HepG2 (cell line): ENCODE results near the gene TIRAP. TPM values are rescaled to one million over a fixed set of nuclear protein-coding genes. Genes with fewer than 3 reads are reported as not detected.

Experiments used
- ARHGAP35 ChIP-seq: sonication (generic); formaldehyde crosslinking; IDR thresholded peaks from 2 replicates; pipeline ENCODE4 v1.9.0; 2022; ENCODE audit warnings: mild to moderate bottlenecking, inconsistent platforms, moderate library complexity, missing genetic modification reagents, borderline replicate concordance
- CCAR2 ChIP-seq: fragments of 200-400 bp; formaldehyde crosslinking; optimal IDR thresholded peaks from 2 replicates; pipeline ENCODE3; 2018; ENCODE audit warnings: low read depth, mild to moderate bottlenecking, low read length, moderate library complexity
- ERF ChIP-seq: IDR thresholded peaks from 2 replicates; pipeline ENCODE4 v1.6.1; 2018; ENCODE audit warnings: missing biosample characterization, missing genetic modification reagents
- HNRNPH1 ChIP-seq: fragments of 200-400 bp; formaldehyde crosslinking; optimal IDR thresholded peaks from 2 replicates; pipeline ENCODE3; 2017; ENCODE audit warnings: mild to moderate bottlenecking, low read depth, low read length
- HOXA3 ChIP-seq: sonication (generic); formaldehyde crosslinking; IDR thresholded peaks from 2 replicates; pipeline ENCODE4 v1.5.0; 2020; ENCODE audit warnings: missing genetic modification reagents
- KLF11 ChIP-seq: IDR thresholded peaks from 2 replicates; pipeline ENCODE4 v1.6.1; 2016; ENCODE audit warnings: missing compliant biosample characterization
- MAF1 ChIP-seq: sonication (generic); formaldehyde crosslinking; IDR thresholded peaks from 2 replicates; pipeline ENCODE4 v1.5.0; 2020; ENCODE audit warnings: missing genetic modification reagents, borderline replicate concordance
- NCOR1 ChIP-seq: fragments of 200-600 bp; sonication (generic); IDR thresholded peaks from 2 replicates; pipeline ENCODE4 v1.7.0; 2017; ENCODE audit warnings: antibody characterized with exemption, low read length, borderline replicate concordance
- PAF1 ChIP-seq: IDR thresholded peaks from 2 replicates; pipeline ENCODE4 v1.6.1; 2016; ENCODE audit warnings: missing genetic modification reagents, missing compliant biosample characterization
- SMYD3 ChIP-seq: sonication (generic); formaldehyde crosslinking; IDR thresholded peaks from 2 replicates; pipeline ENCODE4 v1.8.1; 2023; ENCODE audit warnings: mild to moderate bottlenecking, missing genetic modification reagents
- SPEN ChIP-seq: sonication (generic); formaldehyde crosslinking; IDR thresholded peaks from 2 replicates; pipeline ENCODE4 v1.5.1; 2020; ENCODE audit warnings: low read depth, mild to moderate bottlenecking, missing genetic modification reagents
- SRSF1 ChIP-seq: fragments of 200-400 bp; formaldehyde crosslinking; optimal IDR thresholded peaks from 2 replicates; pipeline ENCODE3; 2017; ENCODE audit warnings: mild to moderate bottlenecking, low read depth, low read length, moderate library complexity
- USF2 ChIP-seq, 2 experiments: sonication (generic) in 1 of 2; formaldehyde crosslinking in 1 of 2; IDR thresholded peaks; 2 replicates each; pipeline versions ENCODE4 v1.5.1 to v1.6.1; 2011 to 2020; ENCODE audit warnings: borderline replicate concordance in 1 of 2, low read depth in 1 of 2, low read length in 1 of 2, mild to moderate bottlenecking in 1 of 2, missing genetic modification reagents in 1 of 2, moderate library complexity in 1 of 2
- ZBTB7B ChIP-seq: sonication (generic); formaldehyde crosslinking; IDR thresholded peaks from 2 replicates; pipeline ENCODE4 v1.4.0; 2020; ENCODE audit warnings: missing genetic modification reagents
- ZNF160 ChIP-seq: sonication (generic); formaldehyde crosslinking; IDR thresholded peaks from 2 replicates; pipeline ENCODE4 v1.8.0; 2022; ENCODE audit warnings: mild to moderate bottlenecking, inconsistent platforms, missing genetic modification reagents
- ZNF343 ChIP-seq: sonication (generic); formaldehyde crosslinking; IDR thresholded peaks from 2 replicates; pipeline ENCODE4 v1.4.0; 2020; ENCODE audit warnings: mild to moderate bottlenecking, missing genetic modification reagents
- ZNF362 ChIP-seq: sonication (generic); formaldehyde crosslinking; IDR thresholded peaks from 2 replicates; pipeline ENCODE4 v1.4.0; 2020; ENCODE audit warnings: missing genetic modification reagents, mild to moderate bottlenecking, borderline replicate concordance
- polyA plus RNA-seq, 8 experiments: library from polyadenylated mRNA; depleted of rRNA in 3 of 8; stranded (reverse) in 7 of 8; unstranded in 1 of 8; fragments of >200 nt; fragmentation: Illumina TruSeq in 4 of 8; extraction: Trizol in 4 of 8; gene quantifications; 2 replicates each; pipeline versions ENCODE4 v1.2.1 to v1.2.3, GENCODE V29; 2011 to 2016; ENCODE audit warnings: low read depth in 4 of 8, missing spikeins in 1 of 8, mixed read lengths in 1 of 8; ENCODE audit not compliant: insufficient read depth in 1 of 8
- total RNA-seq, 5 experiments: library from RNA; depleted of rRNA; stranded (reverse); fragments of >200 nt; fragmentation: Illumina TruSeq; extraction: Trizol; gene quantifications; 2 replicates each; pipeline ENCODE4 v1.2.3, GENCODE V29; 2016; ENCODE audit warnings: low read depth in 1 of 5
- TF ChIP-seq, protein P1 (sequence below): sonication (generic); formaldehyde crosslinking; IDR thresholded peaks from 2 replicates; pipeline ENCODE4 v1.4.0; 2020; ENCODE audit warnings: missing genetic modification reagents
- TF ChIP-seq, protein P2 (sequence below): sonication (generic); formaldehyde crosslinking; IDR thresholded peaks from 2 replicates; pipeline ENCODE4 v1.5.0; 2020; ENCODE audit warnings: missing genetic modification reagents

Gene TIRAP
- total and polyA plus RNA-seq, 2 of the 13 experiments (the other 11 are each of a cell fraction or from before 2014, with no cell fraction given) = 5.4 to 5.7 TPM

GRCh38 chr11:126282736-126283591, at the start of gene TIRAP (continued):
- TF ChIP-seq ZNF362 (CRISPR knock-in tag) = peak; percentile 48; the same call in 1 of the 2 replicates
- peak; percentile 88 for TF ChIP-seq SPEN (CRISPR knock-in tag)
- TF ChIP-seq, protein P1, sequence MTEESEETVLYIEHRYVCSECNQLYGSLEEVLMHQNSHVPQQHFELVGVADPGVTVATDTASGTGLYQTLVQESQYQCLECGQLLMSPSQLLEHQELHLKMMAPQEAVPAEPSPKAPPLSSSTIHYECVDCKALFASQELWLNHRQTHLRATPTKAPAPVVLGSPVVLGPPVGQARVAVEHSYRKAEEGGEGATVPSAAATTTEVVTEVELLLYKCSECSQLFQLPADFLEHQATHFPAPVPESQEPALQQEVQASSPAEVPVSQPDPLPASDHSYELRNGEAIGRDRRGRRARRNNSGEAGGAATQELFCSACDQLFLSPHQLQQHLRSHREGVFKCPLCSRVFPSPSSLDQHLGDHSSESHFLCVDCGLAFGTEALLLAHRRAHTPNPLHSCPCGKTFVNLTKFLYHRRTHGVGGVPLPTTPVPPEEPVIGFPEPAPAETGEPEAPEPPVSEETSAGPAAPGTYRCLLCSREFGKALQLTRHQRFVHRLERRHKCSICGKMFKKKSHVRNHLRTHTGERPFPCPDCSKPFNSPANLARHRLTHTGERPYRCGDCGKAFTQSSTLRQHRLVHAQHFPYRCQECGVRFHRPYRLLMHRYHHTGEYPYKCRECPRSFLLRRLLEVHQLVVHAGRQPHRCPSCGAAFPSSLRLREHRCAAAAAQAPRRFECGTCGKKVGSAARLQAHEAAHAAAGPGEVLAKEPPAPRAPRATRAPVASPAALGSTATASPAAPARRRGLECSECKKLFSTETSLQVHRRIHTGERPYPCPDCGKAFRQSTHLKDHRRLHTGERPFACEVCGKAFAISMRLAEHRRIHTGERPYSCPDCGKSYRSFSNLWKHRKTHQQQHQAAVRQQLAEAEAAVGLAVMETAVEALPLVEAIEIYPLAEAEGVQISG (CRISPR knock-in tag) = peak; percentile 68
- no peak for TF ChIP-seq MAF1 (CRISPR knock-in tag)
- no peak for TF ChIP-seq USF2 (IDR thresholded peaks at IDR 0.05; ENCODE audit: low read depth, low read length)
- no peak for TF ChIP-seq USF2 (CRISPR knock-in tag; IDR thresholded peaks at IDR 0.05; ENCODE audit: borderline replicate concordance)
- no peak for TF ChIP-seq ZNF343
- 0 out of 2 replicates have a peak, but pooled peaks have one; percentile 12 for TF ChIP-seq HOXA3 (CRISPR knock-in tag)
- TF ChIP-seq ZNF160 (CRISPR knock-in tag) = peak; percentile 84; the same call in 1 of the 2 replicates
- TF ChIP-seq ZBTB7B = peak; percentile 70; the same call in 1 of the 2 replicates
- TF ChIP-seq SMYD3 = 0 out of 2 replicates have a peak, but pooled peaks have one; percentile 54
- TF ChIP-seq, protein P2, sequence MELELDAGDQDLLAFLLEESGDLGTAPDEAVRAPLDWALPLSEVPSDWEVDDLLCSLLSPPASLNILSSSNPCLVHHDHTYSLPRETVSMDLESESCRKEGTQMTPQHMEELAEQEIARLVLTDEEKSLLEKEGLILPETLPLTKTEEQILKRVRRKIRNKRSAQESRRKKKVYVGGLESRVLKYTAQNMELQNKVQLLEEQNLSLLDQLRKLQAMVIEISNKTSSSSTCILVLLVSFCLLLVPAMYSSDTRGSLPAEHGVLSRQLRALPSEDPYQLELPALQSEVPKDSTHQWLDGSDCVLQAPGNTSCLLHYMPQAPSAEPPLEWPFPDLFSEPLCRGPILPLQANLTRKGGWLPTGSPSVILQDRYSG (CRISPR knock-in tag) = no peak
- no peak for TF ChIP-seq PAF1
- no peak for TF ChIP-seq KLF11 (CRISPR knock-in tag)
- no peak for TF ChIP-seq CCAR2
- no peak for TF ChIP-seq NCOR1
- TF ChIP-seq ERF (CRISPR knock-in tag) = 0 out of 2 replicates have a peak, but pooled peaks have one; percentile 19
- TF ChIP-seq ARHGAP35 (CRISPR knock-in tag) = no peak
- no peak for TF ChIP-seq SRSF1
- TF ChIP-seq HNRNPH1 = no peak
